PC-9 (cell line): ENCODE measurements around the gene ME2. TPM values are rescaled to one million over a fixed set of nuclear protein-coding genes. Genes with fewer than 3 reads are reported as not detected.

ENCODE experiments used
- BruUV-seq: library from RNA; stranded (reverse); fragments of 400-500 nt; replicated peaks from 2 replicates; lab custom pipeline; 2021; lab: Mats Ljungman, UMichigan
- CTCF ChIA-PET: fragments of 300-600 bp; sonication (Branson Sonifier 250); formaldehyde crosslinking; loops from one replicate; lab custom pipeline; 2022; ENCODE audit warnings: antibody characterized with exemption; lab: Charles Lee
- POLR2A ChIA-PET: fragments of 300-600 bp; sonication (Branson Sonifier 250); formaldehyde crosslinking; loops from one replicate; lab custom pipeline; 2022; ENCODE audit warnings: antibody characterized with exemption; ENCODE audit not compliant: unreplicated experiment; lab: Charles Lee
- DNase-seq, 2 experiments: peaks; one replicate each; pipeline versions ENCODE4 v3.0.0 to v3.0.0-alpha.2; 2015 to 2022; ENCODE audit warnings: mixed read lengths in 1 of 2
- H2AFZ ChIP-seq: fragments of 200-600 bp; sonication (generic); 2 replicates; pipeline ENCODE4 v1.8.1; 2017; ENCODE audit warnings: antibody characterized with exemption
- H3F3A ChIP-seq: fragments of 200-600 bp; sonication (generic); 2 replicates; pipeline ENCODE4 v1.8.1; 2017; ENCODE audit warnings: antibody characterized with exemption, mild to moderate bottlenecking, low read depth; ENCODE audit not compliant: insufficient read depth
- H3K27ac ChIP-seq: fragments of 200-600 bp; sonication (generic); 2 replicates; pipeline ENCODE4 v1.6.1; 2016; ENCODE audit warnings: mixed run types
- H3K27me3 ChIP-seq: fragments of 200-600 bp; sonication (generic); 2 replicates; pipeline ENCODE4 v1.6.1; 2016; ENCODE audit warnings: low read depth, mixed run types; ENCODE audit not compliant: insufficient read depth
- H3K36me3 ChIP-seq: fragments of 200-600 bp; sonication (generic); 2 replicates; pipeline ENCODE4 v1.6.1; 2016; ENCODE audit warnings: low read depth, mixed run types
- H3K4me1 ChIP-seq: fragments of 200-600 bp; sonication (generic); replicated peaks from 2 replicates; pipeline ENCODE4 v1.6.1; 2016; ENCODE audit warnings: mixed run types; ENCODE audit not compliant: insufficient read depth
- H3K4me2 ChIP-seq: fragments of 200-600 bp; sonication (generic); 2 replicates; pipeline ENCODE4 v1.6.1; 2017; ENCODE audit warnings: mixed run types
- H3K4me3 ChIP-seq: fragments of 200-600 bp; sonication (generic); 2 replicates; pipeline ENCODE4 v1.6.1; 2016; ENCODE audit warnings: mixed run types
- H3K79me2 ChIP-seq: fragments of 200-600 bp; sonication (generic); 2 replicates; pipeline ENCODE4 v1.6.1; 2017; ENCODE audit warnings: low read depth, mixed run types
- H3K9me2 ChIP-seq: fragments of 200-600 bp; sonication (generic); 2 replicates; pipeline ENCODE4 v1.8.1; 2017; ENCODE audit warnings: mild to moderate bottlenecking; ENCODE audit not compliant: insufficient read depth
- H3K9me3 ChIP-seq: fragments of 200-600 bp; sonication (generic); 2 replicates; pipeline ENCODE4 v1.8.1; 2016; ENCODE audit warnings: low read depth; ENCODE audit not compliant: insufficient read depth
- H4K20me1 ChIP-seq: fragments of 200-600 bp; sonication (generic); 2 replicates; pipeline ENCODE4 v1.8.1; 2017; ENCODE audit not compliant: insufficient read depth
- EZH2 ChIP-seq: fragments of 200-600 bp; sonication (generic); IDR thresholded peaks from 2 replicates; pipeline ENCODE4 v1.8.0; 2017; ENCODE audit warnings: antibody characterized with exemption, low read depth
- intact Hi-C: fragments of 100-400 bp; cut with micrococcal nuclease; formaldehyde crosslinking; loops from one replicate; pipeline ENCODE4 v1.10.0; 2022; ENCODE audit not compliant: unreplicated experiment
- total RNA-seq: library from RNA; stranded (reverse); gene quantifications from 2 replicates; pipeline ENCODE4 v1.2.3, GENCODE V29; 2021
- TF ChIP-seq, protein P1 (sequence below): fragments of 200-600 bp; sonication (generic); conservative IDR thresholded peaks from 2 replicates; pipeline ENCODE4 v1.6.1; 2017; ENCODE audit warnings: mixed run types, antibody characterized with exemption, mild to moderate bottlenecking, moderate library complexity

ME2 gene
- total RNA-seq, 1 experiment from 2014 or later: 27.9 TPM

DNA sequence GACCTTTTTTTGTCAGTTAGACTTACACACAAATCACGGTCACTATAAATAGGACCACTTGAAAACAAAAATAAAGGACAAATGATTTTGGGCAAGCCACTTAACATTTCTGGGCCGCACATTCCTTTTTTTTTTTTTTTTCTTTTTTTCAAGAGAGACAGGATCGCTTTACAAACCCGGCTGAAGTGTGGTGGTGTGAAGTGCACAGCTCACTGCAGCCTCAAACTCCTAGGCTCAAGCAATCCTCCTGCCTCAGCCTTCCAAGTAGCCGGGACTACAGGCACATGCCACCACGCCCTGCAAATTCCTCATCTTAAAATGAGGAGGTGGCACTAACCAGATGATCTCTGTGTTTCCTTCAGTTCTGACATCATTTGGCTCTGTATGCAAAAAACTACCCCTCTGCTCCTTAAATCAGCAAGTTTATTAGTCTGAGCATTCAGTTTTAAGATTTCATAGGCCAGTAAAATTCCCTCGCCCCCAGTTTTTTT lies 30.8 kb upstream of the ME2 start:
- intact Hi-C loops: no loop called here
- POLR2A ChIA-PET: no interaction called here
- no TSS peak for BruUV-seq
- Histone ChIP-seq H3K36me3 (no peaks in the 10 kb centered on the region), H4K20me1 (no peaks in the 10 kb centered on the region), H3K4me1 (peaks cover 6% of the 10 kb centered on the region; the same call in 1 of the 2 replicates), H3K27me3 (no peaks in the 10 kb centered on the region), H3F3A (peaks cover 10% of the 10 kb centered on the region; the same call in 1 of the 2 replicates), H2AFZ (no peak overlapping the region), H3K4me2 (no peak overlapping the region), H3K9me3 (no peaks in the 10 kb centered on the region), H3K9me2 (no peaks in the 10 kb centered on the region), H3K27ac (no peak overlapping the region), H3K79me2 (no peaks in the 10 kb centered on the region), H3K4me3 (no peak overlapping the region)
- CTCF ChIA-PET: no interaction called here
- TF ChIP-seq, protein P1, sequence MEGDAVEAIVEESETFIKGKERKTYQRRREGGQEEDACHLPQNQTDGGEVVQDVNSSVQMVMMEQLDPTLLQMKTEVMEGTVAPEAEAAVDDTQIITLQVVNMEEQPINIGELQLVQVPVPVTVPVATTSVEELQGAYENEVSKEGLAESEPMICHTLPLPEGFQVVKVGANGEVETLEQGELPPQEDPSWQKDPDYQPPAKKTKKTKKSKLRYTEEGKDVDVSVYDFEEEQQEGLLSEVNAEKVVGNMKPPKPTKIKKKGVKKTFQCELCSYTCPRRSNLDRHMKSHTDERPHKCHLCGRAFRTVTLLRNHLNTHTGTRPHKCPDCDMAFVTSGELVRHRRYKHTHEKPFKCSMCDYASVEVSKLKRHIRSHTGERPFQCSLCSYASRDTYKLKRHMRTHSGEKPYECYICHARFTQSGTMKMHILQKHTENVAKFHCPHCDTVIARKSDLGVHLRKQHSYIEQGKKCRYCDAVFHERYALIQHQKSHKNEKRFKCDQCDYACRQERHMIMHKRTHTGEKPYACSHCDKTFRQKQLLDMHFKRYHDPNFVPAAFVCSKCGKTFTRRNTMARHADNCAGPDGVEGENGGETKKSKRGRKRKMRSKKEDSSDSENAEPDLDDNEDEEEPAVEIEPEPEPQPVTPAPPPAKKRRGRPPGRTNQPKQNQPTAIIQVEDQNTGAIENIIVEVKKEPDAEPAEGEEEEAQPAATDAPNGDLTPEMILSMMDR: no peak
- no peak for TF ChIP-seq EZH2
- DNase-seq: no peak

DNA sequence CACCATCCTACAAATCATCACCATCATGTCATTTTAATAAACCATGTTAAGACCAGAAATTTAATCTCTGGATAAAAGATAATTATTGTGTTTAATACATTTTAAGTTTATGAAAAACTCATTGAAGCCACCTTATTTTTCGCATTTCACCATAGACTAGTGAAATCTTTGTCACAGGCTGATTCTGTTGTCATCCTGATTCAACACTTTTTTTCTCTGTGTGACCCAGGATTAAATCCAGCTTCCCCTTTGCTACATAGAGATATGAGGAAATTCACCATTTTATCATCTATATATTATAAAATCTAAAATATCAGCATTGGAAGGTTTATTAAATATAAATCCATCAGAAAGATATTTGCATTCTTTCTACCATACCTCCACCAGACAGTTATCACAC lies 29.9 kb upstream of the ME2 start:
- Histone ChIP-seq H3K9me3 (no peaks in the 10 kb centered on the region), H3K4me3 (no peak overlapping the region), H3K36me3 (no peaks in the 10 kb centered on the region), H3K27me3 (no peaks in the 10 kb centered on the region), H3K4me1 (peaks cover 15% of the 10 kb centered on the region), H3K4me2 (no peak overlapping the region), H3F3A (peaks cover 18% of the 10 kb centered on the region; the same call in 1 of the 2 replicates), H2AFZ (no peak overlapping the region), H3K79me2 (no peaks in the 10 kb centered on the region), H3K9me2 (no peaks in the 10 kb centered on the region), H3K27ac (no peak overlapping the region), H4K20me1 (no peaks in the 10 kb centered on the region)
- TF ChIP-seq EZH2: no peak
- TF ChIP-seq, protein P1: no peak
- DNase-seq: no peak
- POLR2A ChIA-PET: no interaction called here
- BruUV-seq: no TSS peak
- intact Hi-C loops: no loop called here
- CTCF ChIA-PET: no interaction called here

DNA sequence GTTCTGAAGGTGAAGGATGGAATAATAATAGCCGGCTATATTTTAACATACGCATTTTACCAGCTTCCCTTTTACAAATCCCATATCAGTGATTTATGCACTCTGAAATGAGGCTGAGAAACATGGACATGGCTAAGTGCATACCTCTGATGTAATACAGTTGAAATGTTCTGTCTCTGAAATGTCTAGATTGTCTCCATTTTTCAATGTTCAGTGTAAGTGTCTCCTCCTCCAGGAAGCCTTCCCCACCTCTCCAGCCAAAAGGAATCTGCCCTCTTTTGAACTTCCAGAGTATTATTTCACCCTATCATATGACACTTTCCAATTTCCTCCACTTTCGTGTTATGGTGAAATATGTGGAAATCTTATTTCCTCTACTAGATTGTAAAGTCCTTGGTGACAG lies 29.5 kb upstream of the ME2 start:
- intact Hi-C loops: no loop called here
- H3K4me1 ChIP-seq: peaks cover 19% of the 10 kb centered on the region
- peaks cover 22% of the 10 kb centered on the region for H3F3A ChIP-seq
- no peaks in the 10 kb centered on the region for H3K9me2 ChIP-seq
- no peak for DNase-seq
- no peaks in the 10 kb centered on the region for H3K36me3 ChIP-seq
- no peak overlapping the region for H3K4me2 ChIP-seq
- POLR2A ChIA-PET: no interaction called here
- H4K20me1 ChIP-seq: no peaks in the 10 kb centered on the region
- H3K4me3 ChIP-seq: no peak overlapping the region
- H2AFZ ChIP-seq: no peak overlapping the region
- H3K9me3 ChIP-seq: no peaks in the 10 kb centered on the region
- H3K79me2 ChIP-seq: no peaks in the 10 kb centered on the region
- BruUV-seq: no TSS peak
- H3K27ac ChIP-seq: no peak overlapping the region
- no peaks in the 10 kb centered on the region for H3K27me3 ChIP-seq
- CTCF ChIA-PET: no interaction called here
- TF ChIP-seq EZH2: no peak
- TF ChIP-seq, protein P1: no peak
